ENCODE results near the gene SATB2.

Gene SATB2

DNA sequence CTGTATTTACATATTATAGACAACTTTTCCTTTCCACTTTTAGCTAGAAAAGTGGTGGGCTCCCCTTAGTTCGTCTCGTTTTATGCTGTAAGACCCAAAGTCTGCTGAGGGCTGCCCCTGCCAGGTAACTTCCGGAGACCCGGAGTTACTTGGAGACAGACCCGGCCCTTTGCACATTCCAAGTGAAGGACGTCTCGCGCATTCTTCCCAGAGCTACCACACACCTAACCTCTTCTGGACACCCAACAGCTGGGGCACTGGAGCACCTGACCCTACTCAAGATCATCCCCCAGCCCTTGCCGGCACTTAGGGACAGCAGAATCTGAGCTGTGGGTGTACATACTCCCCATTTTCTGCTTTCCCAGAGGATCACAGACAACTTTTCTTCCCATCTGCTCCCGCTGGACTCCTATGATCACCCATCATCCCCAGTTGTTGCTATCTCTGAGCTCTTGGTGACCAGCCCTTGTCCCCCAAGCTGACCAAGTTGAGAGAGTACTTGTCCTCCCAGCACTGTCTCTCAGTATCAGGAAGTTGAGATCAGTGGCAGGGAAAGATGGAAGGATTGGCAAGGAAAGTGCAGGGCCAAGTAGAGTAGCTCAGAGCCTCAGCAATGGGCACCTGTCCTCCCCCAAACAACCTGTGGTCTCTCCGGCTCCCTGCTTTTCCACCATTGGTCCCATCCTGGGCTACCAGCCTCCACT, 8.4 kb upstream of the SATB2 start:
- FAIRE-seq, result no peak

DNA sequence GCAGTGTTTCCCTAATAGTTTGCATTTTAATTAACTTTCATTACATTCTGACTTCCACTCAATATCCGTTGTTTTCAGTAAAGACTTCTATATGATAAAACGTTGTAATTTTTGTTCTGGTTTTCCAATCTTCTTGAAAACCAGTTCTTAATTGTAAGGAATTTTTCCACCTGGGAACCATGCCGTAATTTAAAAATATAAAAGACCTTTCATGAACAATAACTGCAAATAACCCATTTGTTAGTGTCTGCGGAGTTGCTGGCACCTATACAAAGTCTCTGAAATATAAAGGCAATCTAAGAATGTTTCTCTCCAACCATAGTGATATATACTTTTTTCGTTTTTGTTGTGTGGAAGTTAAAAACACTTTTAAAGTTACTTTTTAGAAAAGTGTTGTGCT, 7.7 kb upstream of the SATB2 start:
- FAIRE-seq, result no peak

DNA sequence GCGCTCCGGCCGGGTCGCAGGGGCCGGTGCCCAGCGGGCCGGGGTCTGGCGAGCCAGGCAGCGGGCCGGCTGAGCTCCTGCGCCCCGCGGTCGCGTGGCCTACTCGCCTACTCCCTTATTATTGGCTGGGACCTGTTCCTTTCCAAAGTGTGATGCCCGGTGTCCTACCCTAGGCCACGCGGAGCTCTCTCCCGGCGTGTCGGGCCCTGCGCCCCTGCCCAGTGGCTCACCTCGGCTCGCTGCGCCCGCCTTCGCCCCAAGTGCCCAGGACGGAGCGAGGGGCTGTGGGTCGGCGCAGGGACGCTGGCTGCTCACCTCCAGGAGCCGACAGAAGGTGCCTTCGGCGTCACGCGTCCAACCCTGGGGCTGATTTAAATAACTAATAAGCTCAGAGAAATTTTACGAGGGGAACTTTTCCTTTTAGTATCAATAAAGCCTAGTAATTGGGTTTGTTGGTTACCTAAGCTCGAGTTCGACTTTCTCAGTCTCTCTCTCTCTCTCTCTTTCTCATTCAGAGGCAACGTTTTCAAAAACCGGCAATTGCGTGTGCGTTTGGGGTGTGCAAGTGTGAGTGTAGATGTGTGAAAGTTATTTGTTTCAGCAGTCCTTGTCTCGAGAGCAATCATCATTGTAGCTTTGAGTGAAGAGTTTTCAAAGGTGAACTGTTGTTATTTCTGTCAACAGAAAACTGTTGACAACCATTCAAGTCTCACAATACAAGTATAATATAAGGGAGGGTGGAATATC, 7.0 kb upstream of the SATB2 start:
- FAIRE-seq, result no peak

DNA sequence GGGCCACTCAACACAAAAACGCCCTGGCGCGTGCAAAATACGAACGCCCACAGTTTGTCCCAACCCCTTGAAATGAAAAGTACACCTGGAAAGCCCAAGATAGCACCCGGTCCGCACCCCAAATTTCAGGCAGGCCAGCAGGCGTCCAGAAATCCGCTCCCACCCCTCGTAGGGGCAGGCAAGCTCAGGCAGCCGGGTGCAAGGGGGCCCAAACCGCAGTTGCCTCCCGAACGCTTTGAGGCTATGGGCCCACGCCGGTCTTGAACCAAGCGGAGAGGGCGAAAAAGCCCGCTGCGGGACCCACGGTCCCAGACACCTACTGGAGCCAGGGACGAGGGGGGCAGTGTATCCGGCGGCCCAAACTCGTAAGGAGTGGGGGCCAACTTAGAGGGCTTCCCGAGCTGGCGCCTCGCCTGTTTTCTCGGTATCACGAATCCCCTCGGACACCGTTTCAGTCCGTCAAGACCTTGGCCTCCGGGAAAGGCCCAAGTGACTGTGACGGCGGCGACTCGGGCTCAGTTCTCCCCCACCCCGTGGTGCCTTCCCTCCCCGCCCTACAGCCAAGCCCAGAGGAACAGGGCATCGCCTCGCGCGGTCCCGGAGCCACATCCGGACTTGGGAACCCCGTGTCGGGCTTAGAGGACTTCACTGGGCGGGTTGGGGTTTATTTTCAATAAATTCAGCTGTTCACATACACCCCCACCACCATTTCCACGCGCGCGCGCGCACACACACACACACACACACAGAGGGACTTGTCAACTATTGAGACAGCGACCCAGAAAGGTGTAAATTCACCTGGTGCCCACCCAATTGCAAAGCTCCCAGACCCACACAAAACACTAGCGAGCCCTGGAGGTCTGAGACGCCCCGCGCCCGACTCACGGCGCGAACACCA, 6.2 kb upstream of the SATB2 start:
- FAIRE-seq, result no peak

DNA sequence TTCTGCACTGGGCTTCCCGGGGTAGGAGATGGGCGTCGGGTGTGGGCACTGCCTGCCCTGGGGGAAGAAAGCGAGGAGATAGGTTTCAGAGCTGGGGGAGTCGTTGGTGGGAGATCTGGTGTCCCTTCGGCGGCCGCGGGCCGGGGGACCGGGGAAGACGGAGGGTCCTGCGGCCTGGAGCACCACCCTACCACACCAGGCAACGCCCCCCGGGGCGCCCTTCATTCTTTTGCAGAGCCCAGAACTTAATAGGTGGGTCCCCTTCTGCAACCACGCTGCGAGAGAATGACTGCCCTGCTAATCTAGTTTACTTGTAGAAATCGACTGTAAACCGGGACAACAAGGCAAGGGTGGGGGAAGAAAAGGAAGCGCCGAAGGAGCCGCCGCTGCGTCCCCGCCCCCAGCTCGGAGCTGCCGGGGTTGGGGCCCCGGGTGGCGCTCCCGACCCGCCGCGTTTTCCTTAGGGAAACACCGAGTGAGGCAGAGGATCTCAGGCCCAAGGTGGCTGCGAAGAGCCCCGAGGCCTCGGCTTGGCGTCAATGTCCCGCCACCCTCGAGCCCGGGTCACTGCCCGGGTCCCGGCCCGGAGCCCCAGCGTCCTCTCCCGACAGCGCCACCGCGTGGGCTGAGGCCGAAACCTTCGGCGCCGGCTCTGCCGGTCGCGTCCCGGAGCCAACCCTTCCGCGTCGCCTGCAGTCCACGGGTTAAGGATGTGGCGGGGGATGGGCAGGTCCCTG, 5.4 kb upstream of the SATB2 start:
- no peak for FAIRE-seq

- FAIRE-seq, result no peak
Observed at GRCh38 chr2:199462347-199462955, 4.7 kb upstream of the SATB2 start.

DNA sequence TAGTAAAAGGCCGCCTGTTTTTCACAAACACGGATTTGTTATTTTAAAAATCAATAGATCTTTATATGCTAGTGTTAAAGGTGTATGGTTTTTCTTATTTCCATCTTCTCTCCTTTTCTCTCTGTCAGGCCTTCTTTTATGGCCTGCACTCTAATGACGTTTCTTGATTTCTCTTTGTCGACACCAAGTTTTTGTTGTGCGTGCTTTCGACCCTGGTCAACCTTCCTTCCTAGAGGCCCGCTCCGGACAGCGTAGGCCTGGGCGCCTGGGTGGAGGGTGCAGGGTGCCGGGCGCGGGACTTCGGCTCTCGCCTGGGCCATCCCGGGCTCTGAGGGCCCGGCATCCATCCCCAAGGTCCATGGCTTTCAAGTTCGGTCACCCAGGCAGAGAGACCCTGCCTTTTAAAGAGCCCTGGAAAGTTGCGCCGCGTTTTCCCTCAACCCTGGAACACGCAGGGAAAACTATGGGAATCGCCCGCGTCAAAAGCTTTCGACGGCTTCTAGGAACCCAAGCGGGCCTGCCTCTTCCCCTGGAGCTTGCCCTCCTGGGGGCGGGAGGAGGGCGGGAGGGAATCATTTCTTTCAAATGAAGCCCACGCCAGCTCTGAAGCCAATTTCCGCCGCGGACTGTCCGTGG, 4.1 kb upstream of the SATB2 start:
- FAIRE-seq, result no peak

DNA sequence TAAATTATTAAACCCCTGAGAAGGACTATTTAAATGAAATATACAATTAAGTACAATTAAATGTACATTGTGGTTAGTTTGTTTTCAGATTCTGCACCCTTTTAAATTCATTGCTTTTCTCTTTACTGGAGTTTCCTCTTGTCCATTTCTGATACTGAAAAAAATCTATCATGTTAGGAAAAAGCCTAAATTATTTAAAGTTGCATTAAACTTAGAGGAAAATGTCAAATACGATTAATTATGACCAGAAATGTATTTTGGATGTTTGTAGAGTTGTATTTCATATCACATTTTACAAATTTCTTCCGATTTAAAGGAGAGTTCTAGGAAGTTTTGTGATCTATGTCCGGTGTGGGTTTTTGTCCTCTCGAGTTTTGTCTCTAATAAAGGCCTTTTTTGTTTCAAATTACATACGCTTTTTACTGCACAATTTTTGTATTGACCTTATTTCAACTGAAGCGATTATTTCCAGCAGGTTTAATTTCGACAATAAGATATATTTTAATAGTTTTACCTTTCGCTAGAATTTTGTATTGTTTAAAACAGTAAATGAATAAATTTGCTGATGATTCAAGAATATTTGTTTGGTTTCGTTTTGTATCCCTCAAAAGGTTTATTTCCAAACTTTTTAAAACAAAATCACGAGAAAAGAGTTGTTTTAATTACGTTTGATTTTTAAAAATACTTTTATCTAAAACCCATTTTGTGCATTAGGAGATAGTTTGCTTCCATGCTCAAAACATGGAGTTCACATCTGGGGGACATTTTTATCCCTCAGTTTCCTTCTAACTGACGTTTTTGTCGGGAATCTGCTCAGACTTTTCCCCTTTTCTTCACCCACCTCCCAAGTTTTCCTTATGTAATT, 3.3 kb upstream of the SATB2 start:
- peak; percentile 23 for FAIRE-seq

GRCh38 chr2:199460101-199460671, 2.4 kb upstream of the SATB2 start:
- FAIRE-seq, result no peak

DNA sequence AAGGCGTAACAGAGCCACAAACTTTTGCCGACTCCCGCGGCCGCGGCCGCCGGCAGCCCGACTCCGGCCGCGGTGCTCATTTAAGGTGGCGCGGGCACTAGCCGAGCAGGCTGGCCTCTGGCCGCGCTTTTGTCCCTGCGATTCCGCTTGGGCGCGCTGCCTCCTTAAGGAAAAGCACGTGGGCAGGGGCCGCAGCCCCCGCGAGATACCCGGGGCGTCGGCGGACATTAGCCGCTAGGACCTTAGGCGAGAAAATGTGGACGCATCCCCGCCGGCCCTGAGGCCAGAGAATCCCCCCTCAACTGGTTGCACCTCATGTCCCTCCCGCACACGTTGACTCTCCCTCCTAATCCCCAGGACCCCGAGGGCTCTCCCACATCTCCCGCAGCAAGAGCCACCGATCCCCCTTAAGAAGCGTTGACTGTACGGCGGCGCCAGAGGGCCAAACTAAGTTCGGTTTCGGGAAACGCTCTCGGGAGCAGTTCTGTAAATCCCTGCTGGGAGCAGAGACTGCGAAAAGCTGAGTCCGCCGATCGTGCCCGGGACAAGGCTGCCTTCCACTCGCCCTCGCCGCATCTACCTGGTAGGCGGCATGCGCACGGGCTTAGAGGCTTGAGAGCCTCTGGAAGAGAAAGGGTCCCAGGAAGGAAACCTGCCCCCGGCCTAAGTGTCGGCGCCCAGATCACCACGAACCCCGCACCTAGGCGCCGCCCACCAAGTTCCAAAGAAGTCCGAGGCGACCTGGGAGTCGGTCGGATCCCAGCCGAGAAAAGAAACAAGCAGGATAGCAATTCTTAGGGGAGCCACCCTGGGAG, 1.8 kb upstream of the SATB2 start:
- no peak for FAIRE-seq

GRCh38 chr2:199458806-199459285, 1.1 kb upstream of the SATB2 start:
- no peak for FAIRE-seq

- FAIRE-seq, result no peak
Observed at GRCh38 chr2:199458009-199458805, 468 bp upstream of the SATB2 start.

- FAIRE-seq, result no peak
Observed at GRCh38 chr2:199456383-199457146, 1.2 kb downstream of the SATB2 start.

DNA sequence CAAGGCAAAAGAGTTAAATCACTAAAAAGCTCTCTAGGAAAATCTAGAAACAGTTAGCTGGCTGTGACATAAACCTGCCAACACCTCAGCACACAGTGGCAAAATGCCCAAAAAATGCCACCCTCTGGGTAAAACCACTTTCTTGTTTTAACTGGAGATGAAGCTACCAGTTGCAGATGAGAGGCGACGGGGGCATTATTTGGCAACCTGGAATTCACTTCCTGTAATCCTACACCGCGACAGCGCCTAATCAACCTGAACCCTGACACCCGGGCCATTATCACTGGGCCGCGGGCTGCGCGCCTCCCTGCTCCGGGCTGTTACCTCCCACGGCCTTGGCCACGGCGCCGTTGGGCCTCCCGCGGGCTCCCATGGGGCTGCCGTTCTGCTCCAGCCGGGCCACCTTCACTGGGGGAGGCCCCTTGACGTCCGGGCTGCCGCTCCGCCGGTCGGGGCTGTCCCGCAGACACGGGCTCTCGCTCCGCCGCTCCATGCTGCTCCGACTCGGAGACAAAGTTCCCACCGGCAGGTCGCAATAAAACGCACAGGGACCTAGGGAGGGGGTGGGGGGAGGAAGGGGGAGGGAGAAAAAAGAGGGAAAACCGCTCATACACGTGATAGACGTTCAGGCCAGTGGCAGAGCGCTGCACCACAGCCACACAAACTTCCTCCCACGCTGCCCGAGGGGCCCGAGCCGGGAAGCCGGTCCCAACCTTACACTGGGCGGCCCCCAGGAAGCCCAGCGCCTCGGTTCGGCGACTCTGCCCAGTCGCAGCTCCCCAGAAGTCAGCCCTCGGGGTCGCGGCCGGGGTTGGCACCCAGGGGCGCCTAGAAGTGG, 2.0 kb downstream of the SATB2 start:
- no peak for FAIRE-seq

- FAIRE-seq, result no peak
Observed at GRCh38 chr2:199455210-199455544, 2.6 kb downstream of the SATB2 start.

DNA sequence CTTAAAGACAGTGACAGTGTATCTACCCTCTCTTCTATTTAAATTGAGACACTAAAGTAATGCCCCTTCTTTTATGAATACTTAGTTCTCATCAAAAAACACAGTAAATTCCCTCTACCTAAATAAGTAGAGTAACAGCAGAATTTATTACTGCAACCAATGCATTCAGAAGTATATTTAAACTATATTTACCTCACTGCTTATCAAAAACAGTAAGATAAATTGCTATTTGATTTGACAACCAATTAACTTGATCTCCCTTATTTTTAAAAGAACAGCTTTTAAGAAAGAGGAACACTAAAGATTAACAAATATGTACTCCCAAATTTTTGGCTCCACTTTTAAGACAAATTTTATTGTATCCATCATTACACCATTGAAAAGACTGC, 4.8 kb downstream of the SATB2 start:
- no peak for FAIRE-seq

Data from A204.1 (cell line).